ENCODE data around the gene FPR3. TPM values are rescaled to one million over a fixed set of nuclear protein-coding genes. Genes with fewer than 3 reads are reported as not detected.

FPR3 gene
- total and polyA plus RNA-seq, 9 of the 15 experiments (the other 6 are each of a cell fraction or from before 2014, with no cell fraction given): 0.08 to 0.51 (median 0.22) TPM; not detected in 1

- peak; percentile 28 to 47 for TF ChIP-seq AFF1 (IDR thresholded peaks at IDR 0.05; ENCODE audit: low read depth in 1 of 2, partially characterized antibody in 2 of 2)
- no peak for TF ChIP-seq ZNF274 (IDR thresholded peaks at IDR 0.05; ENCODE audit: borderline replicate concordance, low read depth, low read length)
- no peak; the same call in 1 of the 2 replicates for TF ChIP-seq MAFF (IDR thresholded peaks at IDR 0.05; ENCODE audit: low read length)
- TF ChIP-seq ZNF239 (CRISPR knock-in tag; IDR thresholded peaks at IDR 0.05): 0 out of 2 replicates have a peak, but pooled peaks have one; percentile 7
- no peak for TF ChIP-seq CAMTA2 (CRISPR knock-in tag; conservative IDR thresholded peaks at IDR 0.05)
- no peak for TF ChIP-seq E2F6 (IDR thresholded peaks at IDR 0.05; ENCODE audit: borderline replicate concordance in 1 of 2, extremely low read depth in 1 of 2, insufficient read depth in 1 of 2, insufficient read length in 1 of 2, low read depth in 1 of 2, low read length in 1 of 2, poor library complexity in 1 of 2, severe bottlenecking in 1 of 2)
- TF ChIP-seq CTBP1 (IDR thresholded peaks at IDR 0.05; ENCODE audit: borderline replicate concordance): peak; percentile 99
- TF ChIP-seq ZNF174 (CRISPR knock-in tag; IDR thresholded peaks at IDR 0.05): no peak
- no peak for TF ChIP-seq ZNF695 (CRISPR knock-in tag; IDR thresholded peaks at IDR 0.05)
- no peak for TF ChIP-seq PBX2 (CRISPR knock-in tag; IDR thresholded peaks at IDR 0.05; ENCODE audit: low read depth)
- no peak for TF ChIP-seq PBX2 (tag; conservative IDR thresholded peaks at IDR 0.05; ENCODE audit: low read depth)
- peak; percentile 42; the same call in 1 of the 2 replicates for TF ChIP-seq LCOR (CRISPR knock-in tag; IDR thresholded peaks at IDR 0.05)
- 0 out of 2 replicates have a peak, but pooled peaks have one; percentile 16 for TF ChIP-seq BCL6 (CRISPR knock-in tag; IDR thresholded peaks at IDR 0.05)
- peak; percentile 46; the same call in 1 of the 2 replicates for TF ChIP-seq NKRF (IDR thresholded peaks at IDR 0.05; ENCODE audit: borderline replicate concordance)
- TF ChIP-seq ZBTB12 (CRISPR knock-in tag; IDR thresholded peaks at IDR 0.05): no peak
- TF ChIP-seq SIRT6 (IDR thresholded peaks at IDR 0.05; ENCODE audit: low read depth, low read length): no peak
Measured at GRCh38 chr19:51796195-51796679, 1.3 kb downstream of the FPR3 start (continued).
